GM23338 (cell line): ENCODE data around the gene PCDHA13. TPM values are rescaled to one million over a fixed set of nuclear protein-coding genes. Genes with fewer than 3 reads are reported as not detected.

Experiments
- ATAC-seq: fragments of 200-7000 bp; cut with Tn5 transposase; 3 replicates; pipeline ENCODE4 v1.9.1; 2020
- DNase-seq: peaks from one replicate; pipeline ENCODE4 v3.0.0-alpha.2; 2015; ENCODE audit warnings: low spot score
- H2AFZ ChIP-seq: fragments of 200-600 bp; sonication (generic); 2 replicates; pipeline ENCODE4 v1.8.0; 2016; ENCODE audit warnings: antibody characterized with exemption, mild to moderate bottlenecking, moderate library complexity
- H3F3A ChIP-seq: fragments of 200-600 bp; sonication (generic); replicated peaks from 2 replicates; pipeline ENCODE4 v1.8.0; 2017; ENCODE audit warnings: antibody characterized with exemption, mixed run types, low read depth
- H3K27ac ChIP-seq: fragments of 200-600 bp; sonication (generic); 2 replicates; pipeline ENCODE4 v1.6.1; 2016; ENCODE audit warnings: low read depth
- H3K27me3 ChIP-seq: fragments of 200-600 bp; sonication (generic); 2 replicates; pipeline ENCODE4 v1.8.0; 2016; ENCODE audit warnings: mild to moderate bottlenecking, mixed run types, moderate library complexity; ENCODE audit not compliant: insufficient read depth
- H3K36me3 ChIP-seq: fragments of 200-600 bp; sonication (generic); 2 replicates; pipeline ENCODE4 v1.8.0; 2016; ENCODE audit warnings: mild to moderate bottlenecking; ENCODE audit not compliant: insufficient read depth
- H3K4me1 ChIP-seq: fragments of 200-600 bp; sonication (generic); 2 replicates; pipeline ENCODE4 v1.8.0; 2016; ENCODE audit warnings: mild to moderate bottlenecking, moderate library complexity; ENCODE audit not compliant: insufficient read depth
- H3K4me2 ChIP-seq: fragments of 200-600 bp; sonication (generic); 2 replicates; pipeline ENCODE4 v1.7.1; 2017; ENCODE audit warnings: mixed run types
- H3K4me3 ChIP-seq: fragments of 200-600 bp; sonication (generic); 2 replicates; pipeline ENCODE4 v1.6.1; 2016; ENCODE audit warnings: mixed run types
- H3K79me2 ChIP-seq: fragments of 200-600 bp; sonication (generic); replicated peaks from 2 replicates; pipeline ENCODE4 v1.8.0; 2017; ENCODE audit warnings: mild to moderate bottlenecking; ENCODE audit not compliant: insufficient read depth
- H3K9me2 ChIP-seq: fragments of 200-600 bp; sonication (generic); 2 replicates; pipeline ENCODE4 v1.8.0; 2017; ENCODE audit not compliant: insufficient read depth
- H4K20me1 ChIP-seq: fragments of 200-600 bp; sonication (generic); replicated peaks from 2 replicates; pipeline ENCODE4 v1.8.0; 2017; ENCODE audit warnings: mild to moderate bottlenecking; ENCODE audit not compliant: insufficient read depth
- H3K27ac Mint-ChIP-seq: 2 replicates; pipeline ENCODE4 v1.8.0; 2020; ENCODE audit warnings: inconsistent platforms, mild to moderate bottlenecking, moderate library complexity, mixed read lengths
- H3K27me3 Mint-ChIP-seq: 3 replicates; pipeline ENCODE4 v1.8.0; 2022; ENCODE audit warnings: low read depth, mild to moderate bottlenecking, moderate library complexity, mixed read lengths, inconsistent platforms; ENCODE audit not compliant: insufficient read depth, poor library complexity
- H3K36me3 Mint-ChIP-seq: 3 replicates; pipeline ENCODE4 v1.8.0; 2021; ENCODE audit warnings: low read depth, mild to moderate bottlenecking, inconsistent platforms, moderate library complexity, mixed read lengths
- H3K4me1 Mint-ChIP-seq: 3 replicates; pipeline ENCODE4 v1.8.0; 2020; ENCODE audit warnings: mild to moderate bottlenecking, inconsistent platforms, mixed read lengths
- H3K4me3 Mint-ChIP-seq: 3 replicates; pipeline ENCODE4 v1.8.0; 2021; ENCODE audit warnings: moderate library complexity, mild to moderate bottlenecking, inconsistent platforms, mixed read lengths
- H3K9me3 Mint-ChIP-seq: 3 replicates; pipeline ENCODE4 v1.8.0; 2020; ENCODE audit warnings: moderate library complexity, mild to moderate bottlenecking, inconsistent platforms, mixed read lengths
- CREB1 ChIP-seq: fragments of 250-450 bp; sonication (Bioruptor Pico); IDR thresholded peaks from 2 replicates; pipeline ENCODE4 v1.5.0; 2020; ENCODE audit warnings: low read depth, mild to moderate bottlenecking, moderate library complexity
- EZH2phosphoT487 ChIP-seq: fragments of 200-600 bp; sonication (generic); IDR thresholded peaks from one replicate; pipeline ENCODE4 v1.8.1; 2018; ENCODE audit warnings: antibody characterized with exemption; ENCODE audit not compliant: unreplicated experiment
- JUNB ChIP-seq: IDR thresholded peaks from one replicate; pipeline ENCODE4 v1.6.1; 2016; ENCODE audit warnings: antibody characterized with exemption; ENCODE audit not compliant: unreplicated experiment
- NANOG ChIP-seq: IDR thresholded peaks from 2 replicates; pipeline ENCODE4 v1.6.1; 2016; ENCODE audit warnings: antibody characterized with exemption, borderline replicate concordance
- POLR2AphosphoS5 ChIP-seq: IDR thresholded peaks from 2 replicates; pipeline ENCODE4 v1.6.1; 2016; ENCODE audit warnings: antibody characterized with exemption, low read depth
- REST ChIP-seq: IDR thresholded peaks from one replicate; pipeline ENCODE4 v1.6.1; 2018; ENCODE audit warnings: antibody characterized with exemption; ENCODE audit not compliant: unreplicated experiment
- polyA plus RNA-seq: library from polyadenylated mRNA; unstranded; fragments of >200 nt; fragmentation: Nextera tagmentation; extraction: Ambion mirVana; gene quantifications from 2 replicates; pipeline ENCODE4 v1.2.1, GENCODE V29; 2016
- total RNA-seq: library from RNA; depleted of rRNA; stranded (reverse); fragments of >200 nt; shearing (Covaris generic); gene quantifications from 2 replicates; pipeline ENCODE4 v1.2.3, GENCODE V29; 2014
- TF ChIP-seq, protein P1 (sequence below), 2 experiments: fragments of 200-600 bp in 1 of 2; sonication (generic) in 1 of 2; conservative IDR thresholded peaks; 2 replicates each; pipeline versions ENCODE4 v1.5.1 to v1.6.1; 2016 to 2017; ENCODE audit warnings: antibody characterized with exemption in 2 of 2, low read depth in 2 of 2, mild to moderate bottlenecking in 2 of 2, moderate library complexity in 1 of 2

PCDHA13 gene
- total and polyA plus RNA-seq, 2 experiments from 2014 or later: 1.2 to 9.8 TPM

DNA sequence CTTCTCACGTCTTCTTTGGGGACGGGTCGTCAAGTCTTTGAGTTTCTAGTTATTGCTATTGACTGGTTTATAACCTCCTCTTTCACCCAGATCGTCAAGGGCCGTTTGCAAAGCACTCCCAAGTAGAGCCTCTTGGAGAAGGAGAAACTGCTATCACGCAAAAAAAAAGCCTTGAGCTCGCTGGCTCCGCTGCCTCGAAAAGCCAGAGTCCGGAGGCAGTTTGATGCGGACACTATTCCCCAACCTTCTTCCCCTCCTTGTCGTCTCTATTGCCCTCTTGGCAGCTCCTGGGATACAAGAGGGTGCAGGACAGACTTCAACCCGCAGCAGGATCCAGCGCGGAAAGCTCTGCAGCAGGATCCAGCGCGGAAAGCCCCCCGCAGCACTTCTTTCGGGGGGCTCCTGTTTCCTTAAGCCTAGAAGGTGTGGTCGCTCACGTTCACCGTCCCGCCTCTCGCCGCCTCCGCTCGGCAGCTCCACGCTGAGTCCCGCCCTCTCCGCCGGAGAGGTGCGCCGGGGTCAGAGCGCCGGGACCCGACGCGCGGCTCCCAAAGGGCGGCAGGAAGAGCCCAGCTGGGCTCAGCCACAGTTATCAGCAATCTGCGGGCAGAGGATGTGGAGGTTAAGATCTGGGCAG, 44.0 kb downstream of the PCDHA13 start, which contains the start of gene PCDHAC1:
PCDHAC1 (plus strand) TSS at position 494 of the 637 bp plus-strand sequence. CDS start 594 bp downstream, outside the sequence.
- peak within 1 kb of the TSS; percentile 99 for H3K4me2 ChIP-seq
- Mint-ChIP-seq H3K27ac (no peak within 1 kb of the TSS; the same call in 1 of the 2 replicates), H3K27me3 (peaks cover 28% of the 10 kb centered on the region), H3K4me3 (peak within 1 kb of the TSS; percentile 83), H3K36me3 (peaks cover 5% of the 10 kb centered on the region; the same call in 1 of the 3 replicates), H3K4me1 (peaks cover 23% of the 10 kb centered on the region), H3K9me3 (no peaks in the 10 kb centered on the region)
- no peaks in the 10 kb centered on the region for H3K36me3 ChIP-seq
- peaks cover 17% of the 10 kb centered on the region for H4K20me1 ChIP-seq
- H3K4me1 ChIP-seq: peaks cover 6% of the 10 kb centered on the region
- ATAC-seq (peak; percentile 76), DNase-seq (peak; percentile 54)
- peaks cover 49% of the 10 kb centered on the region for H3K27me3 ChIP-seq
- H3F3A ChIP-seq: no peaks in the 10 kb centered on the region
- no peak within 1 kb of the TSS for H3K27ac ChIP-seq
- H3K4me3 ChIP-seq: peak within 1 kb of the TSS; percentile 67
- peak within 1 kb of the TSS; percentile 95 for H2AFZ ChIP-seq
- H3K9me2 ChIP-seq: no peaks in the 10 kb centered on the region
- TF ChIP-seq CREB1: no peak
- TF ChIP-seq POLR2AphosphoS5: peak; percentile 59
- H3K79me2 ChIP-seq: no peaks in the 10 kb centered on the region

GRCh38 chr5:140926443-140927227, 44.7 kb downstream of the PCDHA13 start:
- peak overlapping the region; percentile 99 for H3K4me2 ChIP-seq
- H3K27ac ChIP-seq: no peak overlapping the region
- peak overlapping the region; percentile 67 for H3K4me3 ChIP-seq
- peaks cover 23% of the 10 kb centered on the region for H3K4me1 Mint-ChIP-seq
- no peaks in the 10 kb centered on the region for H3K36me3 ChIP-seq
- H3K27me3 ChIP-seq: peaks cover 49% of the 10 kb centered on the region
- H3K36me3 Mint-ChIP-seq: peaks cover 5% of the 10 kb centered on the region; the same call in 1 of the 3 replicates
- ATAC-seq (peak; percentile 92), DNase-seq (peak; percentile 98)
- H3F3A ChIP-seq: no peaks in the 10 kb centered on the region
- H2AFZ ChIP-seq: peak overlapping the region; percentile 95
- peaks cover 28% of the 10 kb centered on the region for H3K27me3 Mint-ChIP-seq
- H3K9me2 ChIP-seq: no peaks in the 10 kb centered on the region
- no peaks in the 10 kb centered on the region for H3K9me3 Mint-ChIP-seq
- H3K79me2 ChIP-seq: no peaks in the 10 kb centered on the region
- H3K4me1 ChIP-seq: peaks cover 6% of the 10 kb centered on the region
- no peak overlapping the region; the same call in 1 of the 2 replicates for H3K27ac Mint-ChIP-seq
- H4K20me1 ChIP-seq: peaks cover 17% of the 10 kb centered on the region
- peak overlapping the region; percentile 83 for H3K4me3 Mint-ChIP-seq
- TF ChIP-seq POLR2AphosphoS5: peak; percentile 48; the same call in 1 of the 2 replicates
- TF ChIP-seq NANOG: no peak
- TF ChIP-seq REST: no peak
- no peak for TF ChIP-seq EZH2phosphoT487
- TF ChIP-seq, protein P1, sequence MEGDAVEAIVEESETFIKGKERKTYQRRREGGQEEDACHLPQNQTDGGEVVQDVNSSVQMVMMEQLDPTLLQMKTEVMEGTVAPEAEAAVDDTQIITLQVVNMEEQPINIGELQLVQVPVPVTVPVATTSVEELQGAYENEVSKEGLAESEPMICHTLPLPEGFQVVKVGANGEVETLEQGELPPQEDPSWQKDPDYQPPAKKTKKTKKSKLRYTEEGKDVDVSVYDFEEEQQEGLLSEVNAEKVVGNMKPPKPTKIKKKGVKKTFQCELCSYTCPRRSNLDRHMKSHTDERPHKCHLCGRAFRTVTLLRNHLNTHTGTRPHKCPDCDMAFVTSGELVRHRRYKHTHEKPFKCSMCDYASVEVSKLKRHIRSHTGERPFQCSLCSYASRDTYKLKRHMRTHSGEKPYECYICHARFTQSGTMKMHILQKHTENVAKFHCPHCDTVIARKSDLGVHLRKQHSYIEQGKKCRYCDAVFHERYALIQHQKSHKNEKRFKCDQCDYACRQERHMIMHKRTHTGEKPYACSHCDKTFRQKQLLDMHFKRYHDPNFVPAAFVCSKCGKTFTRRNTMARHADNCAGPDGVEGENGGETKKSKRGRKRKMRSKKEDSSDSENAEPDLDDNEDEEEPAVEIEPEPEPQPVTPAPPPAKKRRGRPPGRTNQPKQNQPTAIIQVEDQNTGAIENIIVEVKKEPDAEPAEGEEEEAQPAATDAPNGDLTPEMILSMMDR (conservative IDR thresholded peaks at IDR 0.05; ENCODE audit: low read depth in 2 of 2): peak; percentile 64 to 93
- no peak for TF ChIP-seq JUNB
